Subcutaneous adipose tissue (tissue), 4 donors: ENCODE data around the gene OR51G2. TPM values are rescaled to one million over a fixed set of nuclear protein-coding genes. Genes with fewer than 3 reads are reported as not detected.

Experiments used
- CTCF ChIP-seq: fragments of 450-650 bp; IDR thresholded peaks from one replicate; pipeline ENCODE4 v1.5.1; 2016; ENCODE audit warnings: low read depth, mild to moderate bottlenecking, control low read depth, antibody characterized with exemption, moderate library complexity
- total RNA-seq, 4 donors: library from RNA; depleted of rRNA; stranded (reverse); fragments of >200 nt; gene quantifications; one replicate each; pipeline ENCODE4 v1.1.0, GENCODE V29; 2016

Gene OR51G2
- total RNA-seq, 4 donors from 2014 or later: not detected

GRCh38 chr11:4881188-4881587 lies 38.0 kb downstream of the OR51G2 start:
- no peak for TF ChIP-seq CTCF

GRCh38 chr11:4865855-4866254 lies 53.3 kb downstream of the OR51G2 start:
- TF ChIP-seq CTCF: no peak

GRCh38 chr11:4863876-4864275 lies 55.3 kb downstream of the OR51G2 start:
- no peak for TF ChIP-seq CTCF

Other genes starting within 250 kb of the OR51G2 start
- gene OR51E2, start 221.5 kb downstream of the OR51G2 start, total RNA-seq: under 1 TPM in 2 of 4 donors, not detected in 2; 0.17 to 0.33 TPM
- not detected for gene MMP26, start 214.6 kb downstream of the OR51G2 start, total RNA-seq
- gene OR51F1, start 149.4 kb downstream of the OR51G2 start, total RNA-seq: not detected
- gene OR52R1, start 115.0 kb downstream of the OR51G2 start, total RNA-seq: not detected
- gene OR51F2, start 98.0 kb downstream of the OR51G2 start, total RNA-seq: not detected
- gene OR51S1, start 70.1 kb downstream of the OR51G2 start, total RNA-seq: not detected
- not detected for gene OR51T1, start 37.5 kb downstream of the OR51G2 start, total RNA-seq
- not detected for gene OR51A7, start 15.6 kb downstream of the OR51G2 start, total RNA-seq
- not detected for gene OR51G1, start 5.0 kb upstream of the OR51G2 start, total RNA-seq
- gene OR51A4, start 28.3 kb upstream of the OR51G2 start, total RNA-seq: not detected
- not detected for gene OR51A2, start 36.4 kb upstream of the OR51G2 start, total RNA-seq
- not detected for gene OR51L1, start 75.5 kb upstream of the OR51G2 start, total RNA-seq
- not detected for gene OR52J3, start 127.2 kb upstream of the OR51G2 start, total RNA-seq
- not detected for gene OR52E2, start 140.3 kb upstream of the OR51G2 start, total RNA-seq
- not detected for gene OR52E1, start 150.2 kb upstream of the OR51G2 start, total RNA-seq
- not detected for gene OR52A5, start 219.0 kb upstream of the OR51G2 start, total RNA-seq
- gene OR52A1, start 235.4 kb upstream of the OR51G2 start, total RNA-seq: not detected